NCI-H187 treated with DMSO at 0.1 percent for 48 hours (cell line): ENCODE data around the gene ME3.

ENCODE experiments used
- DNase-seq: peaks from one replicate; lab custom pipeline; 2025; lab: John Stamatoyannopoulos, UW

ME3 gene

GRCh38 chr11:86514453-86514852, 158.0 kb downstream of the ME3 start:
- no peak for DNase-seq

DNA sequence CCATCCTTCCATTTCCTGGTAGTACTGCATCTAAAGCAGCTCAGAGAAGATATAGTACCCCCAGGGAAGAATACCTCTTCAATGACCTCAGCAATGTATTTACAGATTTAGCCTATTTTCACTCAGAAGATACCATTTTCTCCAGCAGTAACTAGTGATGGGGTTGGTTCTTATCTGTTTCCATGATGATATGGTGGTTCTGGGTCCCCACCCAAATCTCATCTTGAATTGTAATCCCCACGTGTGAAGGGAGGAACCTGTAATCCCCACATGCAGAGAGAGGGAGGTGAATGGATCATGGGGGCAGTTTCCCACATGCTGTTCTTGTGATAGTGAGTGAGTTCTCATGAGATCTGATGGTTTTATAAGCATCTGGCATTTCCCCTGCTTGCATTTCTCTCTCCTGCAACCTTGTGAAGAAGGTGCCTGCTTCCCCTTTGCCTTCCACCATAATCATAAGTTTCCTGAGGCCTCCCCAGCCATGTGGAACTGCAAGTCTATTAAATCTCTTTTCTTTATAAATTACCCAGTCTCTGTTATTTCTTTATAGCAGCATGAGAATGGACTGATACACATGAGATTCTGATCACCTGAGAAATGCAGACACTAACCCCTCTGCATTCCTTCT, 158.6 kb downstream of the ME3 start:
- DNase-seq = no peak

GRCh38 chr11:86513138-86513537, 159.3 kb downstream of the ME3 start:
- DNase-seq = no peak

- DNase-seq = no peak
Observed at GRCh38 chr11:86511086-86511551, 161.3 kb downstream of the ME3 start.

DNA sequence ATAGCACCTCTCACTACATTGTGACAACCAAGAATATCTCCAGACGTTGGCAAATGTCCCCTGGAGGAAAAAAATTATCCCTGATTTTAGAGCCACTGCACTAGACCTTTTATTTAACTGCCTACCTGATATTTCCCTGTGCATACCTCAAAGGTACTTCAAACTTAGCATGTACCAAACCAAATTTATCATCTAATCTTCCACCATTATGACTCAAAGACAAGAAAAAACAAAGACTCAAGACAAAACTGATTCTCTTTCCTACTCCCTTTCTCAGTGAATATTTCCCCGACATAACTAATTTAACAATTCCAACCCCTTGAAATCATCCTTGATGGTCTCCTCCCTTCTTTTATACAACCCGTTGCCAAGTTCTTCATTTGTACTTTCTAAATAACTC, 161.7 kb downstream of the ME3 start:
- no peak for DNase-seq

DNA sequence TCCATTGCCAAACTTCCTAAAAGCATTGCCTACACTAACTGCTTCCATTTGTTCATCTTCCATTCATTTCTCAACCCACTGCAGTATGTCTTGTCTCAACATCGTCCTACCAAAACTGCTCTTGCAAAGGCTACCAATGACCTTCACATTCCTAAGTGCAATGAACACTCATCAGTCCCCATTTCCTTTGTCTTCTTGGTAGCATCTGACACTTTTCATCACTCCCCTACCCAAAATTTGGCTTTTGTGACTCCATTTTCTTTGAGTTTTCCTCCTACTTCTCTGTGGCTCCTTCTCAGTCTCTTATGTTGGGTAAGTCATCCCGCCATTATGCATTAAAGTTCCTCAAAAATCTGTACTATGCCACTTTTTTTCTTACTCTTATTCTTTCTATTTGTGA, 162.3 kb downstream of the ME3 start:
- DNase-seq = no peak

DNA sequence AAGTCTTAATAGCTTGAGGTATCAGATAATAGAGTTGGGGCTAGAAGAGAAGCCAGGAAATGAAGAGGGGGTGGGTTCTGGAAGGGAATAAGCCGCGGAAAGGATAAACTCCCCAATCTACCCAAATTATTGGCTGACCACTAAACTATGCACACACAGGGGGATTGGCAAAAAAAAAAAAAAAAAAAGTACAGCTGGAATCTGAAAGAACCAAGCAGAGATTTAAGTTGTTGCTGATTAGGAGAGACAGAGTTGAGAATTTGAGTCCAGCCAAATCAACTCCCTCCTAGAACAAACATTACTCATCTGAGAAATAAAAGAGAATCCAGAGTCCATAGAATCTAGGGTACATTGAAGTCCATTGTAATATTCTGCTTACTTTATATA, 162.8 kb downstream of the ME3 start:
- no peak for DNase-seq

DNA sequence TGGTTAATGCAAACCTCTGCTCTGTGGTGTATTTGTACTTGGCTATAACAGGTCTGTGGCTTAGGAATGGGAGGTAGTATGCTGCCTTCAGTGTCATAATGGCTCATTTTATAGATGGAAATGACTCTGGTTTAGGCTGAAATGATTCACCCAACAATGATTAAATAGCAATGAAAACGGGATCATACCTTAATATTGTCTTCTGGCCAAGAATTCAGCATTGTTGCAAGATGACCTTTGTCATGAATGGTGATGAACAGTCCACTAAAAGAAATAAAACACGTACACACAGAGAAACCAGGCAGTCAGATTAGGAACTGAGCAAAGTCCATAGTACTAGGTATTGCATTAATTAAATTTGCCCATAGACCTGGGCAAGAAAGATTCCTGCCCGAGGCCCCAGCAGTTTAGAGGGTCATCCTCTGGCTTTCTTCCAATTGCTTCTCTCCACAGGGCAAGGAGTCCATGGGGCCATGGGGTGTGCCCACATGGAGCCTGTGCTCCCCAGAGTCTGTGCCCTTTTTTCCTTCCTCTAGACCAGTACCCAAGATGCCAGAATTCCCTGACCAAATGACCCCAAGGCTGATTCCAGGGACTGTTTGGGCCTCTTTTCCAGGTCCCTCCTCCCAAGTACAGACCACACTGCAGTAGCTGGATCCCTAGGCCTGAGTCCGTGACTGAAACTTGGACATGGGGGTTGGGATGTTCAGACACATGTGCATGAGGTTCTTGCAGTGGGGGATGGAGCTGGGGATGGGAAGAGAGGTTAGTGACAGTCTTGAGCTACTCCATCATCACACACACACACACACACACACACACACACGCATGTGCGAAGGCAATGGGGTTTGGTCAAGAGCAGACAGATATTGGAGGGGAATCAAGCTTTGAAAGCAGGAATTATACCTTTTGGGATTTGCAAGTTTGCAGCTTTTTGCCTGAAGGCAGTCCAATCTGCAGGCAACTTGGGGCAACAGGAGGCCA, 163.5 kb downstream of the ME3 start:
- DNase-seq = no peak

- DNase-seq = no peak
Observed at GRCh38 chr11:86507249-86507845, 165.1 kb downstream of the ME3 start.

DNA sequence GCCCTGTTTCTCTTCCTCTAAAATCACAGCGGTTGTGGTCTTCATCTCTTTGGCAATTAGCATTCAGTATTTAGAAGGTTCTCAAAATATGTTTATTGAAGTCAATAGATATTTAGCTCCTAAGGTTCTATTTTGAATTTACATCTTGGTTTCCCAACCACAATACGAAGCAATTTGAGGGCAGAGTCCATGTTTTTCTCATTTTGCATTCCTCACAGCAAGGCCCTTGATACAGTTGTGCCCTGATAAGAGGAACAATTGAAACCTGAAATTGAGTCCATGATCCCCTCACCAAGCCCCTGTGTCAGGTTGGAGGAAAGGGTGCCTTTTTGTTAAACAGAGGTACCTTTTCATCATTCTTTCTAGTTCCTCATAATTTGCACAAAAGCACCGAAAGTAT, 166.2 kb downstream of the ME3 start:
- no peak for DNase-seq

DNA sequence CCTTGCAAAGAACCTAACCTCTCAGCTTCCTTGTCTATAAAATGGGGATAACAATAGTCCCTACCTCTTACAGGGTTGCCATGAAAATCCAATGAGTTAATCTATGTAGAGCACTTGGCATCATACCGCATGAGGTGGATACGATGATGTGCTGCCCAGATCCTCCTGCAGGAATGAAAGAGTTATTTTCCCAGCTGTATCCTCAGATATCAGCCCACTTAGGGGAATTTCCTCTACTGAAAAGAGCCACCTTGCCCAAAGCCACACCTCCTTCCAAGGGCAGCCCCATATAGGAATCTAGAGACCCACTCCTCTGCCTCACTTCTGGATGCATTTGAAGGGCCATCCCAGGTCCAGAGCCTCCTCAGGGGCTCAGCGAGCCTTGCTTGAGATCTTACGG, 169.3 kb downstream of the ME3 start:
- no peak for DNase-seq

- no peak for DNase-seq
Observed at GRCh38 chr11:86502137-86502642, 170.2 kb downstream of the ME3 start.

- DNase-seq = no peak
Observed at GRCh38 chr11:86500500-86501140, 171.8 kb downstream of the ME3 start.

- no peak for DNase-seq
Observed at GRCh38 chr11:86499723-86500129, 172.7 kb downstream of the ME3 start.

- DNase-seq = no peak
Observed at GRCh38 chr11:86497836-86498235, 174.6 kb downstream of the ME3 start.

DNA sequence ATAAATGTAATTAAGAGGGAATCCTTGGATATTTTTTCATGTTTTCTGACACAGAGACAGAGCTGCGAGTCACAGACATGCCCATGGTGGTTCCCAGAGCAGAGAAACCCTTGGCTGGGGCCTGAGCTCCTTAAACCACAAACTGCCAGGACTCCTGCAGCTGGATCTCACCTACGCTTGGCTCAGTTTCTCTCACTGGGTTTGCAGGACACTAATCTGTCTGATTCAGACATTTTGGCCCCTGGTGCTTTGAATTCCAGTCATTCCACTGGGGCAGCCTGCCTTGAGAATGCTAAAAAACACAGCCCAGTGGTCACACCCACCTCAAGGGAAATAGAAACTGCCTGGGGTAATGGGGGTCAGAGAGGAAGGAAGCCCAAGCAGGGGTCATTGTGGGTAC, 175.1 kb downstream of the ME3 start:
- no peak for DNase-seq

- no peak for DNase-seq
Observed at GRCh38 chr11:86495351-86495750, 177.1 kb downstream of the ME3 start.

GRCh38 chr11:86492370-86493010, 179.9 kb downstream of the ME3 start:
- no peak for DNase-seq

GRCh38 chr11:86491027-86491426, 181.4 kb downstream of the ME3 start:
- no peak for DNase-seq

GRCh38 chr11:86490582-86490981, 181.8 kb downstream of the ME3 start:
- DNase-seq = no peak

DNA sequence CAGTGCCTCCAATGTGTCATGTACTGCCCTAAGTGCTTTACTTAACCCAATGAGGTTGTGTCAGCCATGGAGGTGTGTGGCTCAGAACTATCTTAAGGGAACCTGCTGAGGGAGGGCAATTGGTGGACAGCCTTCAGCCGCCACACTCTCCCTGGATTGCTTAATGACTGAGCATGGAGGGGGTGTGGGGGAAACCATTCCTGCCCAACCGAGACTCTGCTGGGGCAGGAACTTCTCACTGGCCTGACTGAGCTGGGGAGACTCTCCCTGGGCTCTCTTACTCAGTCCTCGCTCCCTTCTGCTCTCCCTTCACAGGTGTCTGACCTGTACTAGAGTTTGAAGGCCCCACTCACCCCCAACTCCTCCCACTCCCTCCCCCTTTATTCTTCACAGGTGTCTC, 183.0 kb downstream of the ME3 start:
- DNase-seq = no peak

DNA sequence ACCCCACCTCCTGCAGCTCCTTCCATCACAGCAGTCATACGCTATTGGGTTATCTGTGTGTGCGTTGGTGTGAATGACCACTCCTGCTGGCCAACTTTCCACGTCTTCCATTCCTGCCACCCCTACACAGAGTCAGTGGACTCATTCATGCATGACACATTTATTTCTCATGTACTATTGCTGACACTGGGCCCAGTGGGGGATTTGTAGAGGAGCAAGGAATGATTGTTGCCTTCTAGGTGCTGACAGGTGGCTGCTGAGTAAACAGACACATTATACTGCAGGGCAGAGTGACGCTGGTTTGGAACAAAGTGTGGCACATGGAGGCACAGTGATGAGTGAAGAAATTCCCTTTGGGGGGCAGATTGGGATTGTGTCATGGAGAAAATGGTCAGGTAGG, 183.9 kb downstream of the ME3 start:
- peak; percentile 61 for DNase-seq
